Kidney tubule cell (primary cell): ENCODE results near the gene B4GALNT3.
A peak's percentile ranks its signal among the peaks of the same experiment; 100 is the strongest.

Source experiments
- DNase-seq: peaks from one replicate; pipeline ENCODE4 v3.0.0-alpha.2; 2018; ENCODE audit warnings: low spot score

The B4GALNT3 gene

DNA sequence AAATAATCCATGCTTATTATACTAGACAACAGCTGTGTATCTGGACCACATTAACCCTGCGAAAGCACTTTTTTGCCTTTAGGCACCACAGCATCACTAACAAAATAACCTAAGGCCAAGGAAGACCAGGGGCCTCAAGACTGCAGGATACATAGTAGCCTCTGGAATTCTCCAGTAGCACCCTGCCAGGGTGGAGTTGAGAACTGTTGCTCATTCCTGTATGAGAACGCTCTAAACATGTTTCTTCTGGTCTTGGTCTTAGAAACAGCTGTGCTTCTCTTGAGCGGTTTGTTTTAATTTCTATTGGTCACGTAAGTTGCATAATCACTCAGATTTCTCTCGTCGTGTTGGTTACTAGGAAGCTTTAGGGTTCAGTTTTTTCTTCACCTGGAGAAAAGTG, 7.9 kb downstream of the B4GALNT3 start:
- no peak for DNase-seq

DNA sequence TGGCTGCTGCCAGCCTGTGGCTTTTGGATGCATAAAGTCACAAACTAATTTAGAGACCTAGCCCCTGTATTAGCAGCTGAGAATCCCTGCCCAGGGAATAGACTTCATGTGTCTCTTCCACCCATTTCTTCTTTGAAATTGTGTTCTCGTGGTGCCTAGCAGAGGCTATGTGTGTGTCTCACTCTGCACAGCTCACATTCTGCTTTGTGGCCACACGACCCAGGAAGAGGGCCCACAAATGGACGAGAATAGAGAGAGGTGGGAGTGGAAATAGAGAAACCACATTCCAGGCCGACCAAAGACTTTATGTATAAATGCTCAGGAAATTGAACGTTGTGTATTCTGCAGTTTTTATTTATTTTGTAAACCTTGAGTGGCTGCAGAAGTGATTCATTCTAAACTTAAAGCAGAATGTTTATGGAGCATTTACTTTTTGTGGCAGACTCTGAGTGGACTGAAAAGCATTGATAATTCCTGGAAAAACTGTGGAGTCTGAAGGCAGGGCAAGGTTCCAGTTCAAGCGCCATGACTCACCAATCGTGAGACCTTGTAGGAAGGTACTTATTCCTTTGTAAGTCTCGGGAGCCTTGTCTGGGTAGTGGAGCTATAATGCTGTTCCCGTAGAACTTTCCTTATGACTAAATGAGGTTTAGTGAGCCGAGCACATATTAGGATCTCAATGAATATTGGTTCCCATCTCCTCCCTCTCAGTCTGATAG, 9.1 kb downstream of the B4GALNT3 start:
- DNase-seq, result peak; percentile 39

DNA sequence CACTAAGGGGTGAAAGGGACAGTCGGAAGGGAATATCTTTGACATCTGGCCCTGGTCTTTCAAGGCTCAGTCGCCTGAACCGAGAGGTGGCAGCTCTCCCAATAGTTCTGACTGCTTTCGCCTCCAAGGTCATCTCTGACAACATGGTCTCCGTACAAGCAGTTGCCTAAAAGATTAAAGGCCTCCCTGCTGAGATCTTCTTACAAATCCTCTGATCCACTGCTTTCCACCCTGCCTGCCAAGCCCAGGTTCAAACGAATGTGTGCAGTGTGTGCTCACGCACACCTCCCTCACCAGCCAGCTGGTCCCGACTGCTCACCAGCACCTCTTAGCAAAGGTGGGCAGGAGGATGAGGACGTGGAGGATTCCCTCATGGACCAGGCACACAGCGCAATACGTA, 10.4 kb downstream of the B4GALNT3 start:
- no peak for DNase-seq

DNA sequence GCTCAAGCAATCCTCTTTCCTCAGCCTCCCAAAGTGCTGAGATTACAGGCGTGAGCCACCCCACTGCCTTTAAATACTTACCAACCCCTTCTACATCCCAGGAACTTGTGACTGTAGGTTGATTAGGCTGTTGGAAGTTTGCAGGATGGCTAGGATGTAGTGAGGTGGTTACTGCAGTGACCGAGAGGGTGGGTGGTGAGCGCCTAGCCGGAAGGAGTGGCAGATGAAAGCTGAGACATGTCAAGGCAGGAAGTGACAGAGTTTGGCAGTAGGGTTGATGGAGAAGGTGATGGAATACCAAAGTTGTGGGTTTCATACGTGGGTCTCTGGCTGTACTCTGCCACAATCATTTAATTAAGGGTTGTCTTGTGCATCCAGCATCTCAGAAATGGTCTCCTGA, 13.5 kb downstream of the B4GALNT3 start:
- DNase-seq, result no peak

DNA sequence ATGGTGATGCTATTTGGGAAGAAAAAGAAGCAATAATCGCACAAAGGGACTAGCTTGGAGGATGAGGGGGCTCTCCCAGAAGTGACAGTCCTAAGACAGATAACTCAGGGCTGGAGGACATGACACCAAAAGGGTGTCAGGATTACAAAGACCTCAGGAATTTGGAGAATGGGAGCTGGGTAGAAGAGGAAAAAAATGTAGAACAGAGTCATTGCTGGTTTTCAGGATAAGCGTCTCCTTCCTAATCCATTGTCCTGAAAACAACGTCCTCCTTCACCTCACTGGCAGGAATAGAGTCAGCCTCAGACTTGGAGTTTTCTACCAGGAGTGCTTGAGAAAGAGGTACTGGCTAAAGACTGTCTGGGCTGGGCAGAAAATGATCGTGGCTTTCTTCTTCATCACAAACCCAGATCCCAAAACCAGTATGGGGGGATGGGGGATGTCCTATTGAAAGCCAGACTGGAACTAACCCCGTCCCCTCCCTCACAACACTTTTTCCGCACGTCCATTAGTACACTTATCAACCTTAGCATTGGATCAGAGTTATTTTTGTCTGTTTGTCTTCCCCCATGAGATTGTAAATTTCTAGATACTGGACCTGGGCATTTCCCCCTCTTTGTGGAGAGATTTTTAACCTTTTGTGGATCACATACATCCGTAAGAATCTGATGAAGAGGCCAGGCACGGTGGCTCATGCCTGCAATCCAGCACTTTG, 14.3 kb downstream of the B4GALNT3 start:
- peak; percentile 33 for DNase-seq

DNA sequence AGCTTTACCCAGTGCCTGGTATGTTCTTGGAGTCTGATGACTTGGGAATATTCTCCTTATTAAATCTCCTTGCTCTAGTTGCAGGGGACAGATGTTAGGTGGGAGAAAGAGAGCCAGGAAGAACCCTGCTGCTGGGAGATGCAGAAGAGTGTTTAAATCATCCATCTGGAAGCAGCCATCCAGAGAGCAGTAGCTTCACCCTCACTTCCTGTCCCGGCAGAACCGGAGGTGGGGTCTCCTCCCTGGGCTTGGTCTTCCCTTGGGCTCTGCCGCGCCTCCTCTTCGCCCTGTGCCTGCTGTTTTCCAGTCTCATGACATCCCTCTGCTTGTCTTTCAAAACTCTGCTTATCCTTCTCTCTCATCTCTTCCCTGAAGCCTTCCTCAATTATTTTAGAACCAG, 15.5 kb downstream of the B4GALNT3 start:
- no peak for DNase-seq

DNA sequence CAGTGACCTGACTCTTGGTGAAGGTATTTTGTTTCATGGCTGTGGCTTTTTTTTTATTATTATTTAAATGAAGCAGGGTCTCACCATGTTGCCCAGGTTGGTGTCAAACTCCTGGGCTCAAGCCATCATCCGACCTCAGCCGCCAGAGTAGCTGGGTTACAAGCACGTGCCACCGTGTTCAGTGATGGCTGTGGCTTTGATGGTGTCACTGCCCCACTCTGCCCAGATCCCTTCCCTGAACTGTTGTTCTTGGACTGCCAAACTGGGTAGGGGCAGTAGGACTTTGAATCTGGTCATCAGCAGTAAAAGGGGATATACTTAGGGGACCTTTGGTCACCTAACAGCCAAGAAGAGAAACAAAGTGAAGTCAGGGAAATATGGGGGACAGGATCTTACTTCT, 19.4 kb downstream of the B4GALNT3 start:
- DNase-seq, result no peak

DNA sequence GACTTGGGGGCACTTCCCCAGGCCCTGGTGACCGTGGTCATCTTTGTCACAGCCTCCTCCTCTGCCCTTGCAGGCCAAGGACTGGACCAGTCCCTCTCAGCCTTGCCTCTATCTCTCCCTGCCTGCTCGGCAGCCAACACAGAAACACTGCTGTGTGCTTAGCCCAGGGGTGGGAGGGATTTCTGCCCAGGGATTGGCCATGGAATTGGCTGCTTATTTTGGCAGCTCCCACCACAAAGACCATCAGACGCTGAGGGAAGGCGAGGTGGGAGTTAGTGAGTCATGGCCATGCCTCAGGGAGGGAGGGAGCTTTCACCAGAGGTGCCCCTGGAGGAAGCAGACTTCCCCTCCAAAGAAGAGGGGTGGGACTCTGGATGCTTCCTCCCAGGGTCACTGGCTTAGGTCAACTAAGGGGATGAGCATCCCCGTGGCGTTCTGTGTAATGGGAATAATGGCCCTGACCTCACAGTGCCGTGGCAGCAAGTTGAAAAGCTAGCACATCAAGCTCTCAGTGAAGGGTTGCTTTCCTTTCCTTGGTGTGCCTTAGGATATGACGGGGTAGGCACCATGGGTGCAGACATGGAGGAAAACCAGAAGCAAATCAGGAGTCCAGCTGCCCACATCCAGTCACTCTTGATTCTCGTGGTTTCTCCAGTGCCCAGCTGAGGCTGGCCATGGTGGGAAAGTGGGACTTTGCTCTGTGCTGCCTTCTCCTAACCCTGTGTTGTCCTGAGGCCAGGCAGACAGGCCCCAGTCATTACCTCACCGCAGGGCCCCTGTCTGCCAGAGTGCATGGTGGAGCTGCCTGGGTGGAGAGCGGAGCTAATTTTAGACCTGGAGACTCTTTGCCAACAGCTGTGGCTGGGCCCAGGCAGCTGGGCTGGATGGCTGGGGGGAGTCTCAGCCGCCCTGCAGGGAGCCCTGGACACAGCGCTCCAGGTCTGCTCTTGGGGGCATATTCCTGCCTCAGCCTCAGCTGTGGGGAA, 21.4 kb downstream of the B4GALNT3 start:
- no peak for DNase-seq

DNA sequence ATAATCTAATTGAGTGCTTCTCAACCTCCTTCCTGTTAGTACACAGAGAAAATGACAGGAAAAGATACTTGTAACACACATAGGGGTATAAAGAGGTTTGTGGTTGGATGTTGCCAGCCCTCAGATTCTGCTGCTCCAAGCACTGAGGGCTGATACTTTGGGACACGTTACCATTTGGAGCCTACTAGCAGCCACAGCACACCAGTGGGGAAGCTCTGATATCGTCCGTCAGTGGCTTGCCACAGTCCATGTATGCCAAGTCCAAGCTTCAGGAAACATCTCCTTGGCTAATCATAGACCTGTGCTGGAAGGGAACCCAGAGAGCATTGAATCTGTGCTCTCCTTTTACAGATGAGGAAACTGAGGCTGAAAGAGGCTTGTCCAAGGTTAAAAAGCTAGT, 22.3 kb downstream of the B4GALNT3 start:
- no peak for DNase-seq

DNA sequence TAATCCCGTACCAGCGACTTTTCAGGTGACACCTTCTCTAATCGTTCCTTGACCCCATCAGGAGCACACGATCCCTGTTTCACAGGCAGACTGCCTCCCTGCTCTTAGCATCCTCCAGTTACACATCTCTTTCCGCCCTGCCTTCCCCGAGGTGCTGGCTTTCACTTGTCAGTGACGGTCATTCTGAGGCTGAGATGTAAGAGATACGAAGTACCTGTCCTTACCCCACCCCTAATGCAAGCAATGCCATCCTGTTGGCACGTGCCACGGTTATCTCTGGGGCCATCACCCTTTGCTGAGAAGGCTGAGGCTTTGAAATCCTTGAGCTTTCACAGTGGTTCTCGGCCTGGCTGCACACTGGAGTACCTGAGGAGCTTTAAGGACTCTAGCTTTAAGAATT, 24.4 kb downstream of the B4GALNT3 start:
- DNase-seq, result no peak

DNA sequence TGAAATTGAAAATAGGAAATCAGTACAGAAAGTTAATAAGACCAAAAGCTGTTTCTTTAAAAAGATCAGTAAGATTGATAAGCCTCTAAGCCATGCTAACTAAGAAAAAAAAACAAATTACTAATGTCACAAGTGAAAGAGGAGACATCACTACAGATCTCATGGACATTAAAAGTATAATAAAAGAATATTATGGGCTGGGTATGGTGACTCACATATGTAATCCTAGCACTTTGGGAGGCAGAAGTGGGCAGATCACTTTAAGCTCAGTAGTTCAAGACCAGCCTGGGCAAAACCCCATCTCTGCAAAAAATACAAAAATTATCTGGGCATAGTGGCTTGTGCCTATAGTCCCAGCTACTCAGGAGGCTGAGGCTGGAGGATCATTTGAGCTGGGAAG, 30.5 kb downstream of the B4GALNT3 start:
- DNase-seq, result no peak

DNA sequence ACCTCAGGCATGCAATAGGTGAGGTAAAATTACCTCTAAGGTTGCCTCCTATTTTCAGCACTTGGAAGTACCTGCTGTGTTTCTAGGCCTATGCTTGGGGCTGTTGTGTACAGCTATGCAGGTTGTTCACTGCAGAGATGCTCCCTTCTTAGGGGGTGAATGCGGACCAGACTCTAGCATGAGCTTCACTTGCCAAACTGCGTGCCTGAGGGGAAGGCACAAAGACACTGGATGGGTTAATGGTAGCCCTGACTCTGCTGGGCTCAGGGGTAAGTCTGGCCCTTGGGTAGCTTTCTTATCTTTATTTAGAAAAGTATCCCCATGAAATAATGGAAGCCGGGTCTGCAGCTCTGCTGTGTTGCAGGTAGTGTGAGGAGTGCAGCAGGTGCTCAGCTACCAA, 35.7 kb downstream of the B4GALNT3 start:
- DNase-seq, result no peak

DNA sequence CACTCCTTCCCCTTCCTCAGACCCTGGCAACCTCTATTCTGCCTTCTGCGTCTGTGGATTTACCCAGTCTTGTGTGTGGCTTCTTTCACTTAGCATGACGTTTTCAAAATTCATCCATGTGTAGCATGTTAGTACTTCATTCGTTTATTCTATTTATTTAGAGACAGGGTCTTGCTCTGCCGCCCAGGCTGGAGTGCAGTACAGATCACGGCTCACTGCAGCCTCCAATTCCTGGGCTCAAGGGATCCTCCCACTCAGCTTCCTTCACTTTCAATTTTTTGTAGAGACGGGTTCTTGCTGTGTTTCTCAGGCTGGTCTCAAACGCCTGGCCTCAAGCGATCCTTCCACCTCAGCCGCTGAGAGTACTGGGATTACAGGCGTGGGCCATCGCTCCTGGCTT, 37.0 kb downstream of the B4GALNT3 start:
- DNase-seq, result no peak

DNA sequence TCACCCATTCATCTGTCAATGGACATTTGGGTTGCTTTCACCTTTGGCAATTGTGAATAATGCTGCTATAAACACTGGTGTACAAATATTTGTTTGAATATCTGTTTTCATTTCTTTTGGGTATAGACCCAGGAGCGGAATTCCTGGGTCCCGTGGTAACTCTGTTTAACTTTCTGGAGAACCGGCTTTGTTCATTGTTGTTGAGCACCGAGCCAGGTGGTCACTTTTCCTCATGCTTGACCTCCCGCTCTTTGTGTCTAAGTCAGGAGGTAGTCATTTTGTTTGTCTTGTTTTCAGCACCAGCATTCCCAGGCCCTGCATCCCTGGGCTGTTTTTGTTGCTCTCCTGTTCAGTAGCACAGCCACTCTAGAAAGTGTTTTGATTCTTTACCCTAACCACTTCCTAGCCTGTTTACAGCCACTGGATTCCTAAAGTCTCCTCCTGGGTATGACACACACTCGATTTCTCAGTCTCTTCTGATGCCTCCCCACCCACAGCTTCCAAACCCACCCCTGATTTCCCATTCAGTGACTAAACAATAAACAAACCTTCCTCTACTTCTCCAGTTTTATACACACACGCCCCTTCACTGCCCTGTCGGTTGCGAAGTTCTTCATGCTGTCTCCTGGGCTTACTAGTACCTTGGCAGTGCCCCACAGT, 37.9 kb downstream of the B4GALNT3 start:
- peak; percentile 12 for DNase-seq

DNA sequence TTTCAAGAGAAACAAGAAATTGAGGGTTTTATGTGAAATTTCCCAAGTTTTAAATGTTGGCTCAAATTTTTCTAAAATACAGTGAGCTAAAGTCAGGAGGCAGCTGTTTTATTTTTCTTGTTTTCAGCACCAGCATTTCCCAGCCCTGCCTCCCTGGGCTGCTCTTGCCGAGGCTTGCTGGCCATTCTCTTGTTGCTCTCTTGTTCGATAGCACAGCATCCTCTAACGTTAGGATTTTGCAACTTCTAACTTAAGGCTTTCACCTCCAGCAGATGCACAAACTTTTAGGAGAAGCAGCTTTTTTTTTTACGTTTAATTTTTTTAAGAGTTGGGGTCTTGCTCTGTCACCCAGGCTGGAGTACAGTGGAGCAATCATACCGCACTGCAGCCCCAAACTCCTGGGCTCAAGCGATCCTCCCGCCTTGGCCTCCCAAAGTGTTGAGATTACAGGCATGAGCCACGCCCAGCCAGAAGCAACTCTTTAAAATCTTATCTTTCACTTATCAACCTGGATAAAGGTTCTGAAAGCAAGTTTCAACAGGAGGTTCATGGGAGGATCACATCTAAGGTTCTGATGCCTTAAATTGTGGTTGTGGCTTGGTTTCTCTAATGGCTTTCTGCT, 40.2 kb downstream of the B4GALNT3 start:
- DNase-seq, result no peak

DNA sequence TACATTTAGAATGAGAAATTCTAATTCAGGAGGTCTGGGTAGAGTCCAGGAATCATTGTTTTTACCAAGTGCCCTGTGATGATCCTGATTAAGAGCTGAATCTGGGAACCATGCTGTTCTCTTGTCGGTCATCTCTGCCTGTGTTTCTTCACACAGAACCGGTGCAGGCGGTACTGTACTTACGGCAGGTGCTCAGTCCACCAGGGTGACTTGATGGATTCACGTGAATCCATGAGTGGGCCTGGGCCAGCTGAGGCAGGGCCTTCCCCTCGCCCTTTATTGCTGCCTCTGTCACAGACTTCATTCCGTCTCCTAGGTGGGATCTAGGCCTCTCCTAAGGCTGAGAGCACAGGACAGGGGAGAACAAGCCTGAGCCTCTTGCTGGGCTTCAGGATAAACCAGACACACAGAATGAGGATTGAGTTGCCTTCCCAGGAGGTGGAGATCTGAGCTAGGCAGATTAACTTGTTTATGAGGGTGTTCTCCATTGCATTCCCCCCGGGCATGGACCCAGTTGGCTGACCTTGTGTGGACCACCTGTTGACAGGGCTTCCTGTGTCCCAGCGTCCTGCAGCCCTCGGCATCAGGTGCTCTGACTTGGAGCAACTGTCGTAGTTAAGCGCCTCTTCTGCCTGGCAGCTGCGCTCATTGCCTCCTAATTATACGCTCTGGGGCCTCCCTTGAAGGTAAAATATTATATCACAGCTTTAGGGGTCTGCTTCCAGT, 42.1 kb downstream of the B4GALNT3 start:
- no peak for DNase-seq

DNA sequence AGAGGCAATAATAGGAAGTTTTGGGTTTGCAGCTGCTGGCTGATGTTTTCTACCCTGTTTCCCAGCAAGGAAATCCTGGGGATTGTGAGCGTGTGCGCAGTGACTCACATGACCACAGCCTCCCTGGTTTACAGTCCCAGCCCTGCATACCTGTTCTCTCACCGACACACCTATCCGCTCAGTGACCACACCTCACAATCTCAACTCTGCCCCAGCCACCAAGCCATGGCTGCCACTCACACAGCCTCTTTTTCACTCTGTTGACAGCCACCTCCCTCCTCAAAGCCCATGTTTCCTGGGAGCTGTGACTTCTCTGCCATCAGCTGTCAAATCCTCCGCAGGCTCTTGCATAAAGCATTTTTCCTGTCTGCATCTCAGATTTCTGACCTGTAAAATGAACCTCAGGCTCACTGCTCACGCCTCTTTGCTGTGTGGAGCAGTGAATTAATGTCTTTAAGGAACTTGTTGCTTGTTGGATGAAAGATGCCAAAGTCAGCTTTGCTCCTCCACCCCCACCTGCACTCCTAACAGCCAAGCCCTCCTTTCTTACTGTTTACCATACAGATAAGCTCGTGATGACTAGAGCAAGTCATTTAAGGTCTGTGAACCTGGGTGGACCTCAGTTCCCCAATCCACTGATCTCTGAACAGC, 43.5 kb downstream of the B4GALNT3 start:
- DNase-seq, result peak; percentile 89

DNA sequence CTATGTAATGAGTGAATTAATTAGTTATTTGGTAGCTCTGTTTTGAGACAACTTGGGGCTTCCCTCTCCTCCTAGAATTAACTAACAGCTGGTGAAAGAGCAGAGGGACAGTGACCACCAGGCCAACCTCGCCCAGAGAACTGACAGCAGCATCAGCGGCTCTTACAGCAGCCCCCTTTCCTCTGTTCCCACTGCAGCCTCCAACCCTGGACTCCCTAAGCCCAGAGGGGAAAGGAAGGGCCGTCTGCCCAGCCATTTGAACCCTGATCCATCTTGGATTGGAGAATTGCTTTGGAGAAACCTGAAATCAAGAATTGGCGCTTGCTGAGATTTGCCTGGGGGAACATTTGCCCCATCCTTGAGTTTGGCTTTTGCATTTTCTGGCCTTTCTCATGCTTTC, 45.5 kb downstream of the B4GALNT3 start:
- DNase-seq, result no peak

DNA sequence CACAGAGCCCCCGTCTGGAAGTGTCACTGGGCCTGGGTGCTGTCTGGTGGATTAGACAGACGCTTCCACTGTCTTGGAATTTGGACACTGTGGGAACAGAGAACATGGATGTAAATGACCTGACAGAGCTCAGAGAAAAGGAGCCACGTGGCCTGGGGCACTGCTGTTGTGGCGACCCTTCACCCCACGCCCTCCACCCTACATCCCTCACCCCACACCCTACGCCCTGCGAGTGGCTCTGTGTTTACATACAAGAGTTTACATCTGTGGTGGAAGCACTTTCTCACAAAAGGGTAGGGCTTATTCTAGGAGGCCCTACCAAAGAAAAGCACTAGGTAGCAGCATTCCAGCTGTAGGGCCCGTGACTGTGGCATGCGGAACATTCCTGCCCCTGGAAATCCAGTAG, 47.7 kb downstream of the B4GALNT3 start:
- DNase-seq, result no peak

DNA sequence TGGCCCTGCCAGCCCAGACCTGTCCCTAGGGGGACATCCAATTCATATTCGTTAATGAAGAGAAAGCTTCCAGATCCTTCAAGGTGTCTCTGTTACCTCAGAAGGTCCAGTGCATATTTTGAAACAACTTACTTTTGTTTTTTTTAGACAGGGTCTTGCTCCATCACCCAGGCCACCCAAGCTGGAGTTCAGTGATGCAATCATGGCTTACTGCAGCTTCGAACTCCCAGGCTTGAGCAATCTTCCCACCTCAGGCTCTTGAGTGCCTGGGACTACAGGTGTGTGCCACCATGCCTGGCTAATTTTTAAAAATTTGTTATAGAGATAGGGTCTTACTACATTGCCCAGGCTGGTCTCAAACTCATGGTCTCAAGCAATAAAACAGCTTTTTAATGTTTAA, 48.4 kb downstream of the B4GALNT3 start:
- no peak for DNase-seq
